Hepatocyte (in vitro differentiated cells): ENCODE results near the gene BMP5.

Source experiments
- CTCF ChIP-seq: fragments of 200-600 bp; sonication (generic); IDR thresholded peaks from 2 replicates; pipeline ENCODE4 v1.5.1; 2016; ENCODE audit warnings: antibody characterized with exemption, mild to moderate bottlenecking; ENCODE audit not compliant: poor library complexity
- EZH2phosphoT487 ChIP-seq: fragments of 200-600 bp; sonication (generic); IDR thresholded peaks from one replicate; pipeline ENCODE4 v1.6.1; 2018; ENCODE audit warnings: antibody characterized with exemption, mild to moderate bottlenecking, low read depth, moderate library complexity; ENCODE audit not compliant: unreplicated experiment, severe bottlenecking

- TF ChIP-seq CTCF (no peak), EZH2phosphoT487 (no peak)
Observed at GRCh38 chr6:55913228-55914195, 38.1 kb upstream of the BMP5 start.
